NOMO-1 treated with DMSO at 0.1 percent for 48 hours (cell line): ENCODE data around the gene FOXS1.
A peak's percentile ranks its signal among the peaks of the same experiment; 100 is the strongest.
"Not testable (repeated sequence)": the region's sequence is repeated elsewhere in the genome, so short reads cannot be mapped to it uniquely, and the experiment has no call there.

Source experiments
- DNase-seq: peaks from one replicate; lab custom pipeline; 2025; ENCODE audit not compliant: unreplicated experiment; lab: John Stamatoyannopoulos, UW

FOXS1 gene

DNA sequence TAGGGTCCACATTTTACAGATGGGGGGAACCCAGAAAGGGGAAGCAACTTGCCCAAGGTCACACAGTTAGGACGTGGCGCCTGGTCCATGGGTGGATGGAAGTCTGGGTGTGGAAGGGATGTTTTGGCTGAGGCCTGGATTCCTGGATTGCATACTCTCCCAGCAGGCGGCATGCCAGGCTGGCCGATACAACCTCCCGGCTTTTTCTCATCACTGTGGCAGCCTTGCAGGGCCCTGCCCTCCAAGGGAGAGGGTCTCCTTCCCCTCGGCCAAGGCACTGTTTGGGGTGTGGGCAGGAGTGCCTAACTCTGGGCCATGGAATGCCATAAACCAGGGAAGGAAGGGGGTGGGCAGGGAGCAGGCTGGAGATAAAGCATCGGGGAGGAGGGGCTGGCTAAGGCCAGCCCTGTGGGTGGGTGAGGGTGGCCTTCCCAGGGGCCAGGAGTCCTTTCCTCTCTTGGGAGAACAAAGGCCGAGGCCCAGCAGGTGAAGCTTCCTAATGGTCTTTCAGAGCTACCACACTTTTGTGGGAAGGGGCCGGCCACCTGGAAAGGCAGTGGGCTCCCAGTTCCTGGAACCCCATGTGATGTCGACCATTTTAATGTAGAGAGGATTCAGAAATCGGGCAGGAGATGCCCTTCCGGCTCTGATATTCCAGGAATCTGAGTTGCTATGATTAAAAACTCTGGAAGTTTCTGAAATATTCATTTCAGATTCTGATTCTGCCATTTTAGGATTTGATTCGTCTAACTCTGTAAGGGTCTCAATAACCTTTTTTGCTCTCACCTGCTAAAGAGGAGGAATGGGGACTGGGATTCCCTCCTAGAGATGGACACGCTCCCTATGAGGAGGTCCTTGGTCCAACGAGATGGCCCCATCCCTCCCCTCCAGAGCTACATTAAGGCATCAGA, 4.2 kb downstream of the FOXS1 start:
- DNase-seq = no peak

DNA sequence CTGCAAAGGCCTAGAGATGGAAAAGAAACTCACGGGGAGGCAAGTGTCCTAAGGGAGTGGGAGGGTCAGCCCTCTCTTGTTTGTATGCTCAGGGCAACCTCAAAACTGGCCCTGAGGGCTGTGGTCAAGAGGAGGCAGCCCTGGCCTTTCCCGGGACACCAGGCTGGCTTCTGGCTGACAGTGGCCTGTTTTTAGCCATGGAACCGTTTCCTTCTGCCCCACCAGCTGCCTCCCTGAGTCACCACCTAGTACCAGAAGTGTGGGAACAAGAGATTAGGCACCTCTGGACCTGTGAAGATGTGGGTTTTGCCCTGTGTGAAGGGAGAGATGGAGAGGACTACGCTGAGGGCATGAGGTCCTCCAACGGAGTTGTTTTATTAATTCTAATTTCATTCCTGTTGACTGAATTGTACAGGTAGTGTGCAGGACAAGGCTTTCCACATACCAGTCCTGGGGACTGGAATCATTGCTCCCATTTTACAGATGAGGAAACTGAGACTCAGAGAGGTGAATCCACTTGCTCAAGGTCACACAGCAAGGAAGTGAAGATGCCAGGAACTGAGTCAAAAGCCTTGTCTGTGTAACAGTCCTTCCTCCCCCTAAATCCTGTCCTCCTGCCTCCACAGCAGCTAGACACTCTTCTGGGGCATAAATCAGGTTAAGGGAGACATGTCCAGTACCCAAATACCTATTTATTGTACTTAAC, 5.5 kb downstream of the FOXS1 start:
- no peak for DNase-seq

DNA sequence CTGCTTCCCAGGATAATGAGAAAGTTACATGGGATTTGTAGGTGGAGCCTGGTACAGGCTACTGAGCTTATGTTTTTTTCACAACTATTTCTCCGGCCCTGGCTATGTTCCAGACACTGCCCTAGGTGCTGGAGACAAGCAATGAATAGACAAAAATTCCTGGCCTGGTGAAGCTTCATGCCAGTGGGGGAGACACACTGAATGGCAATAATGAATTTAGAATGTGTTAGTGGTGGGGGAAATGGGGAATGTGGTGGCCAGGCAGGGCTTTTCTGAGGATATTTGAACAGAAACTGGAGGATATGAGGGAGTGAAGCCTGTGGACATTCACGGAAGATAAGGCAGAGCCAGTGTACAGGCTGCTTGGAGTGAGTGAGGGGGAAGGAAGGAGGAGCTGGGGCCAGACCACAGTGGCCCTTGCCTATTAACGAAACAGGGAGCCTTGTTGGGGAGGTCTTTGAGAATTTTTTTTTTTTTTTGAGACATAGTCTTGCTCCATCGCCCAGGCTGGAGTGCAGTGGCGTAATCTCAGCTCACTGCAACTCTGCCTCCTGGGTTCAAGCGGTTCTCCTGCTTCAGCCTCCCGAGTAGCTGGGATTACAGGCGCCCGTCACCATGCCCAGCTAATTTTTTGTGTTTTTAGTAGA, 6.6 kb downstream of the FOXS1 start:
- peak; percentile 10 for DNase-seq

DNA sequence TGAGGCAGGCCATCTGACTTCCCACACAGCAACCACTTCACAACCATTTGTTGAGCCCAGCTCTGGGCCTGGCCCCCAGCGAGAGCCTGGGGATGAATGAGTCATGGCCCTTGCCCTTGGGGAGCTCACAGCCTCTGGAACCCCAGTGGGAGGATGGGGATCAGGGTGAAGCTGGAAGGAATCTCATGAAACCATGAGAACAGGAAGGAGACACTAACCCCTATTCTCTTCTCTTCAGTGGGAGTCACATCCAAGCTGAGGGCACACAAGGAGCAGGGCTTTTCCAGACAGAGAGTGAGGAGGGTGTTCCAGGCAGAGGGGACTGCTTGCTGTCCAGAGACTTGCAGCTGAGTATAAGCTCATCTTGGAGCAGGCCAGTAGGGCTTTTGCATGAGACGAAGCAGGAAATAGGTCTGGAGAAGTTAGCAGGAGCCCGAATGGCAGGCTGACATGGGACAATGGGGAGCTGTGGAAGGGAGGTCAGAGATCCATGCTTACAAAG, 7.5 kb downstream of the FOXS1 start:
- no peak for DNase-seq

DNA sequence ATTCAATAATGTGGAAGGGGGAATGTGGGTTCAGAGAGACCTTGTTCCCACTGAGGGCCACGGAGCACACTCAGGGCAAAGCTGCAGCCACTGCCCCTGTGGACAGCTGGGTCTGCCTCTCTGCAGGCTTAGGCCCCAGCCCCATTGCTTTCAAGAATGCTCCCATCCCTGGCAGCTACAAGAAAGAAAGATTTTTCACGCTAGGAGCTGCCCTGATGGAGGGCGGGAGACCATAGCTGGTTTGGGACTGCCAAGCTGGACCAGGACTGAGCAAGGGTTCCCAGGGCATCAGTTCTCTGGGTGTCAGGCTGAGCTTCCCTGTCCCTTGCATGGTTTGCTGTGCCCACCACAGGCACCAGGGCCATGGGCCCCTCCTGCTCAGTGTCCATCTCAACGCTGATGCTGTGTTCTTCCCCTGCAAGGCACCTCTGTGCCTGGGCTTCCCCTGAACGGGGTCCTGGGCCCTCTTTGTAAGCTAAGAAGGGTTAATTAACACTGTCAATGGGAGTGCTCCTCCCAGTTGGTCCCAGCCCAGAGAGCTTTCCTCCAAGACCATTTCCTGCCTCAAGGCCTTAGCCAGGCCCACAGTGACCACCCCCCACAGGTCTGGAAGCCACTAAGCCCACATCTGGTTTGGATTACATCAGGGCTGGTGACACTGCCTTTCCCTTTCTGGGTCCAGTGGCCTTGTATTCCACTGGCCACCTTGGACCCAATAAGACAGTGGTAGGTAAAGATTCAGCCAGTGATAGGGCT, 8.4 kb downstream of the FOXS1 start:
- no peak for DNase-seq

DNA sequence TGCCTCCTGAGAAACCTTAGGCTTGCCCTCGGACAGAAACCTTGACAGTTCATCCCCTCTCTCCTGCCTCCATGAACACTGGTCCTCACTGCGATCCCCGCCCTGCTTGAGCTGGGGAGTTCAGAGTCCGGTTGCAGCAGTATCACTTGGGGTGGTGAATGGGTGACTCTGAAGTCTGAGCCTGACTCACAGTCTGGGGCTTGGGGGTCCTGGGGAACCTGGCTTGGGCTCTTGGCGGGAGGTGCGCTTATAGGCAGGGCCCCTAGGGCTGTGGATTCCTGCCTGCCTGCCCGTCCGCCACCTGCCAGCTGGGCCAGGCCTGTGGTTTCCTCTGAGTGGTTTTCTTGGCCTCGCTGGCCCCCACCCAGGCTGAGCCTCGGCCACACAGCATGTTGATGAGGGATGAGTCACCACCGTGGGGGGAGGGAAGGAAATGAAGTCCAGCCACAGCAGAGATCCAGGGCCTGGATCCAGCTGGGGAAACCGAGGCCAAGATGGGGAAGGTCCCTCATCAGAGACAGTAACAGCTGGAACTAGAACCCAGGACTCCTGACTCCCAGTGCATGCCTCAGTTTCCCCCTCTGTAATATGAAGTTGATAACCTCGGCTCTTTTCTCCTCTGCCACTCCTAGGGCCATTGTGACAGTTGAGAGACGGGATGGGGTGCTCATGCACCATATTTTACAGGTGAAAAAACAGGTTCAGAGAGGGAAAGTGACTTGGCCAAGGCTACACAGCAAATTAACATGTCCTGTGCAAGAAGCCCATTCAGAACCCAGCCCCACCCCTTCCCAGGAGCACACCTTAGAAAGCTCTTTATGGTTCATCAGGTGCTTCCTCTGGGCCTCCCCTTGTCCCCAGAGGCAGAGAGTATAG, 9.2 kb downstream of the FOXS1 start:
- peak; percentile 77 for DNase-seq

DNA sequence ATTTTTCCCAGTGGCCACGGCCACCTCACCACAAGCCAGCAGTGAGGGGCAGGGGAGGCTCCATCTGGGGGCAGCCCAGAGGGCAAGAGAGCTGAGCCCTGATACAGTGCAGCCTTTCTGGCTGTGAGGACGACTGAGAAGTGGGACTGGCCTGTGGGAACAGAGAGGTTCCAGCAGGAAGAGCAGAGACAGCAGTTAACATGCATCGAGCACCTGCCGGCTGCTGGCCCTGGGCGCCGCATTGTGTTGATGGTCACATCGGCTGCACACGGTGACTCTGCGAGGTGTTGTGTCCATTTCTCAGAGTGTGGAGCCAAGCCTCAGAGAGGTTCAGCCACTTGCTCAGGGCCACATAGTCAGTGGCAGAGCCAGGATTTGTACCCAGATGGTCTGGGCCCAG, 9.8 kb downstream of the FOXS1 start:
- DNase-seq = no peak

DNA sequence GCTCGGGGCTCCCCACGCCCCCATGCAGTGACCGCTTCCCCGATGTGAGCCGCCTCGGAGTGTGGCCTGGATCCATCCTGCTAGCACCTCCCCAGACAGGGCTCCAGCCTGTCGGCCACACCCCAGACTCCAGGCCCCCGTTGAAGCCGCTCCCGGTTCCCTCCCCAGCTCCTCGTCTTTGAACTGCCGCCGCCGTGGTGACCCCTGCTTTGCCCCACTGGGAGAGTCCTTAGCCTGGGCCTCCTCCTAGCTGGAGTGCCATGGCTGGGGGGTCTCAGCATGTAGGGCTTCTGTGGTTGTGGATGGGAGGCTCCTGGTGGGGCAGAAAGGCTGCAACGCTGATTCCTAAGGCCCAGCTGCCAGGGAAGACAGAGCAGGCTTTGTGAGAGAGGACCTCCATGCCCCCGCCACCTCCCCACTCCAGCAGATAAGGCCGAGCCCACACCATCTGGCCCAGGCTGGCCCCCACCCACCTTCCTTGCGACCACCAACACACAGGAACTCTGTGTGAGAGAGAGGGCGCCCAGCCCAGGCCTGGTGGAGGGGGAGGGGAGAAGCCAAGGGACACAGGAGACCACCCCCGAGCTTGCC, 11.4 kb downstream of the FOXS1 start:
- no peak for DNase-seq

DNA sequence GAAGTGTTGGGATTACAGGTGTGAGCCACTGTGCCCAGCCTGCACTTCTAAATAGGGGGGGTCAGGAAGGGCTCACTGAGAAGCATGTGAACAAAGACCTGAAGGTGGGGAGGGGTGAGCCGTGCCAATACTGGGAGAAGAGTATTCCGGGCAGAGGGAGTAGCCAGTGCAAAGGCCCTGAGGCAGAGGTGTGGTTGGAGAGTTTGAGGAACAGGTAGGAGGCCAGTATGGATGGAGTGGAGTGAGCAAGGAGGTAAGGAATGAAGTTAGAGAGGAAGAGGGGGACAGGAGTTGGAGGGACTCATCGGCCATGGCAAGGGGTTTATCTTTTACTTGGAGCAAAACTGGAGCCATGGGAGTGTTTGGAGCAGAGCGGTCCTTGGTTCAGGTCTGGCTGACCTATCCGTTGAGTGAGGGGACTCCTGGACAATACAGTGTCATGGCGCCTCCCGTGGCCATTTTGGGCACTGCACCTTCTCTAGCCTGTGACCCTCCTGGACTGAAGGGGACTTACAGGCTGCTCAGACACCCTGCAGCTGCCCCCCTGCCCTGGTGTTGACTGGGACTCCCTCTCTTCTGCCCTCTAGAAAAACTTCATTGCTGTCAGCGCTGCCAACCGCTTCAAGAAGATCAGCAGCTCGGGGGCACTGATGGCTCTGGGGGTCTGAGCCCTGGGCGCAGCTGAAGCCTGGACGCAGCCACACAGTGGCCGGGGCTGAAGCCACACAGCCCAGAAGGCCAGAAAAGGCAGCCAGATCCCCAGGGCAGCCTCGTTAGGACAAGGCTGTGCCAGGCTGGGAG, 12.1 kb downstream of the FOXS1 start:
- DNase-seq = peak; percentile 16

DNA sequence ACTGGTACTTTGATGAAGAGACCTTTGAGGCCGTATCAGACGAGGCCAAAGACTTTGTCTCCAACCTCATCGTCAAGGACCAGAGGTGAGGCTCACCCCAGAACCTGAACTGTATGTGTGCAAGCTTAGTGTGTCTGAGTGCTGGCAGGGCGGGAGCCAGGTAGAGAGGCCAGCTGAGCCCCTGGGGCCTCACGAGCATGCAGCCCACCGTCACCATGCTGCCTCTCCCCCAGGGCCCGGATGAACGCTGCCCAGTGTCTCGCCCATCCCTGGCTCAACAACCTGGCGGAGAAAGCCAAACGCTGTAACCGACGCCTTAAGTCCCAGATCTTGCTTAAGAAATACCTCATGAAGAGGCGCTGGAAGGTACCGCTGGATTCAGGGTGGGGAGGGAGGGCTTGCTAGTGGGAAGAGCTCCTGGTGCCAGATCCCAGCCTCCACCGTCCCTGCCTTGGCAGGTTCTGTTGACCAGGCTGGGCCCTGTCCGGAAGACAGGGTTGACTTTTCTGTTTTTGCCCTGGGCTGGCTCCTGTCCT, 13.6 kb downstream of the FOXS1 start:
- no peak for DNase-seq

DNA sequence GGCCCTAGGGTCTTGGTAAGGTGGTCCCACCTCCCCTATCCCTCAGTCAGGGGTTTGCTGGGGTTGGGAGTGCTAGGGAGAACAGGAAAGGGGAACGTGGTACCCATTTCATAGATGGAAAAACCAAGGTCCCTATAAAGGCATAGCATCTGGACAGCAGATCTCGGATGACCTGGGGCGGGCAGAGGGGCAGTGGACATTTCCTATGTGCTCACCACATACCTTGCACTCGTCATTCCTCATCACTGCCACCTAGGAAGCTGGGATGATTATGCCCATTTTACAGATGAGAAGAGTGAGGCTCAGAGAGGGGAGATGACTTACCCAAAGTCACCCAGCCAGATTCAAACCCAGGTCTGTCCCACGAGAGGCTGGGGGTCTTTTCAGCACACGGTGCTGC, 14.2 kb downstream of the FOXS1 start:
- DNase-seq = no peak

DNA sequence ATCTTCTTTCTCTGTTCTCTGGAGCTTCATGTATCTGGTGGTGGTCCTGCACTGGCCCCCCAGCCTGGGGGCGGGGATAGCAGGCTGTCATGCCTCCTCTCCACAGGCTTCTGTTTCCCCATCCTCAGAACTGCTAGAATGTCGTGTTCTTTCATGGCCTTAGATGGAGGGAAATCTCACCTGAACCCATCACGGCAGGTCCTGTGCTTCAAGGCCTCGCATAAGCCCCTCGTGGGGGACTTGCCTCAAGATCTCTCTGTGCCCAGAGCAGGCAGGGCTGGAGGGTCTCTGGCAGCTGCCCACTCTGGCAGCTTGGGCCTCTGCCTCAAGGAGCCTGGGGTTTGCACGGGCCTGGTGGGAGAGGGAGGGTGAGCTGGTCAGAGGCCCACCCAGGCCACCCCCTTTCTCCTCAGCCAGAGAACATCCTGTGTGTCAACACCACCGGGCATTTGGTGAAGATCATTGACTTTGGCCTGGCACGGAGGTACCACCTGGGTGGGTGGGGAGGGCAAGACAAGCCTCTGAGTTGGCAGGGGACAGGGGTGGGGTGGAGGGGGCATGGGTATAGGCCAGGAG, 14.9 kb downstream of the FOXS1 start:
- no peak for DNase-seq

DNA sequence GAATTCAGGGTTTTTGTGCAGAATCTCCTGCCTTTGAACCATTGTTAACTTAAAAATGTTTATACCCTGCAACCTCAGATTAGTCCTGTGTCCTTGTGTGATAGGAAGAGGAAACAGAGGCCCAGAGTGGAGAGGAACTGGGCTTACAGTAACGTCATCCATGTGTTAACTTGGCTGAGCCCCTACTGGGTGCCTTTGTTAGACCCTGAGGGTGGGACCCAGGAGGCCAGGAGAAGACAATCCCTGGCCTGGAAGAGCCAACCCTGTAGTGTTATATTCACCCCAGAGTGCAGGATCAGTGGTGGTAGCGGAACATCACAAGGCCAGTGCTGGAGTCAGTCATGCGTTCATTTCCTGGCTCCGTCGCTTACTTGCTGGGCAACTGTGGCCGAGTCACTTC, 15.7 kb downstream of the FOXS1 start:
- no peak for DNase-seq

DNA sequence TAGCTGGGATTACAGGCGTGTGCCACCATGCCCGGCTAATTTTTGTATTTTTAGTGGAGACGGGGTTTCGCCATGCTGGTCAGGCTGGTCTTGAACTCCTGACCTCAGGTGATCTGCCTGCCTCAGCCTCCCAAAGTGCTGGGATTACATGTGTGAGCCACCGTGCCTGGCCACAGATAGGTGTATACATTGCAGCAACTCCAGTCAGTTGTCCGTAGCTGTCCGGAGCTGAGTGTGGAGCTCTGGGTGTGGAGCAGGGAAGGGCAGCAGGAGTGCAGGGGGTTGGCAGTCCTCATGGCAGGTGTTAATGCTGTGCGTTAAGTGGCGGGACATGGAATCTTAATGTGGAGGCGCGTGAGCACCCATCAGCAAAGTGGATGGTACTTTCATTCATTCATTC, 17.4 kb downstream of the FOXS1 start:
- DNase-seq = not testable (repeated sequence)

DNA sequence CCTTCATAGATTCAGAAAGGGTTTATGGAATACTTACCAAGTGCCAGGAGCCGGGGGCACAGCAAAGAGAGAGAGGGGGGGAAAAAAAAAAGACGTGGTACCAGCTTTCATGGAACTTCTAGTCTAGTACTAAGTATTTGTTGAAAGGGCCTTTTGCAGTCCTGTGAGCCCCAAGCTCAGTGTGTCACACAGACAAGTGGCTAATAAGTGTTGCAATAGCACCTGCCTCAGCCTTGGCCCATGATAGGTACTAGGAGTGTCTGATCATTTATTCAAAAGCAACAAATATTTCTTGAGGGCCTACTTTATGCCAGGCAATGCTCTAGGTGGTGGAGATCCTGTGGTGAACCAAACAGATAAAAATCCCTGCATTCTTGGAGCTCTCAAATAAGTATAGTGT, 18.3 kb downstream of the FOXS1 start:
- no peak for DNase-seq

DNA sequence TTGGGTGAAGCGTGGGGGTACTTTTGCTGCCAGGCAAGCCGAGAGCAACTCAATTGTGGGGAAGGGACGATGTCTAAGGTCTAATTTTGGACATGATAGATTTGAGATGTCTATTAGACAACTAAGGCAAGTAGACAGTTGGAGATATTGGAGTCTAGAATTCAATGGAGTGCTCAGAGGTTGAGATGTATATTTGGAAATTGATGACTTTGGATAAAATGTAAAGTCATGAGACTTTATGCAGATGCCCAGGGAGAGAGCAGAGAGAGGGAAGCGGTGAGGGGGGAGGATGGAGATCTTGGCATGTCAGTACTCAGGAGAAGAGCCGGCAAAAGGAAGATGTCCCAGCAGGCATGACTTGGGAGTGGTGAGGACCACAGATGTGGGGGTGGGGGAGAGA, 19.3 kb downstream of the FOXS1 start:
- no peak for DNase-seq

DNA sequence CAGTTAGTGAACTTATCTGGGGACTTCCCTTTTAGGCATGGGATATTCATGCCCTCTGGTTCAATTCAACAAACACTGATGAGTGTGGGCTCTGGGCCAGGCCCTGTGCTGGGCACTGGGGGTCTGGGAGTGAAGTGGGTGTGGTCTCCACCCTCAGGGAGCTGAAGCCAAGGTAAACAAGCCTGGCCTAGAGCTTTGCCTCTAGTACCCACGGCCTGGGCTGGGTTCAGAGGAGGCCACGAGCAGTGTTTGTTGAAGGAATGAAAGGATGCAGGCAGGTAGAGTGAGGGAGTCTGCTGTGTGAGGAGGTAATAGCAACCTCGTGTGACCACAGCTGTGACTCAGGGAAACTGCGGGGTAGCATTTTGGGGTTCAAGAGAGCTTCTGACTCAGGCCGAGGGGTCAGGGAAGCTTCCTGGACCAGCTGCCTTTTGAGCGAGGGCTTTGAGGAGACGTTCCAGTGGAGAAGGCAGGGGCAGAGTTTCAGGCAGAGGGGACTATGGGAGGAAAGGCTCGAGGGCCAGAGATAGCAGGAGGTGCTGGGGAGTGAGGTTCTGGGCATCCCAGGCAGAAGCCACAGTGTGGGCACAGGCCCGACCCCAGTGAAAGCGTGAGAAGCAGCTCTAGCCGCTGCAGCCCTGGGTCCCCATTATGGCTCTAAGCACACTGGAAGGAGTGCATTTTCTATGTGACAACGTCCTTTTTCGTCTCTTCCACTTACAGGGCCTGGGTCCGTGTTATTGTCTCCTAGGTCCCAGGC, 20.7 kb downstream of the FOXS1 start:
- DNase-seq = no peak

DNA sequence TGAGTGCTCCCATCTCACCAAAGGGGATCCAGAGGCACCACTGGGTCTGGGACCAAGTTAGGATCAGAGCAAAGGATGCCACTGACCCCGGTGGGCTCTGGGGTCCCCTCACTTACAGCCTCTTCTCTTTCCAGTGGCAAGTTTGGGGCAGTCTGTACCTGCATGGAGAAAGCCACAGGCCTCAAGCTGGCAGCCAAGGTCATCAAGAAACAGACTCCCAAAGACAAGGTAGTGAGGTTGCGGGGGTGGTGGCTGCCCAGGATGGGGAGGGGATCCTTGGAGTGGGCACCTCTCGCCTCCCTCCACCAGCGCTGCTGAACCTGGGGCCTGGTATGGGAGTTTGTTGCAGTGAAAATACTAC, 21.3 kb downstream of the FOXS1 start:
- DNase-seq = no peak
